ENCODE measurements around the gene PSMD13. TPM values are rescaled to one million over a fixed set of nuclear protein-coding genes. Genes with fewer than 3 reads are reported as not detected.

PSMD13 gene
- total RNA-seq, 1 experiment from 2014 or later, result 141 TPM

DNA sequence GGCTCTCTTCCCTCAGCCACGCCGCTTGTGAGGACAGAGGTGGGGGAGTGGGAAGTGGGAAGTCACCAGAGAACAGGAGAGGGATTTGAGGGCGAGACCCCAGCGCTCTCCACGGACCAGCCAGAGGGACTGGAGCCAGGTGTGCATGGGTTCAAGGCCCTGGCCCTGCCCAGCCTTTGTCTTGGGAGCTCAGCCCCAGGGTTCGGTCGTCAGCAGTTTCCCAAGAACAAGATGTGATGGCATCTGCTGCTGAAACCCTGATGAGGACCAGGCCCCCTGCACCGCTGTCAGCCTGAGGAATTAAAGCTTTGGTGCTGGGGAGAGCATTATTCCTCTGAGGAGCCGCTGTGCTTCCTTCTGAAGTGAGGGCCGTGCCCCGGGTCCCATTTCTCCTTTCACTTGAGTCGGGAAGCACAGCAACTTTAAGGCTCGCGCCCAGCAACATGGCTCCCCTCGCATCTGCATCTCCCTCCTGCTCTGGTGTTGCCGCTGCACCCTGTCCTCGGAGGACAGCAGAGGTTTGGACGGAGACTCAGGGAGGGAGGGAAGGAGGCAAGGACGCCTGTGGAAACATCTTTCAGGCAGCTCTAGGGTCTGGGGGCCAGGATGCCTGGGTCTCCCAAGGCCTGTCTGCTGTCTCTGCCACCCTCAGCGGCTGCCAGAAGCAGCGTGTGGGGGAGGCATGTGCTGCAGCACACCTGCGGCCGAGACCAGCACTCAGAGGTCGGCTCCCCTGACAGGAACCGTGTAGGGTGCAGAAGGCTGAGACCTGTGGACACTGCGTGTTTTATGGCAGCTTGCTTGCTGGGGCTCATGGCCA, 58.8 kb downstream of the PSMD13 start:
- H2BK15ac ChIP-seq (ENCODE audit: low read depth, low read length), result no peak overlapping the region
- H3T11ph ChIP-seq (ENCODE audit: low read length), result no peak overlapping the region
- H4K5ac ChIP-seq (ENCODE audit: insufficient read length, low read depth, low read length), result no peak overlapping the region
- H4K20me1 ChIP-seq (ENCODE audit: control insufficient read depth, insufficient read depth, insufficient read length), result no peaks in the 10 kb centered on the region
- no CpG with 5 or more reads among the region's 26 CpGs for WGBS (ENCODE audit: extremely low coverage, insufficient read length, low lambda C conversion rate)
- H3K36me3 Mint-ChIP-seq (ENCODE audit: insufficient read depth in 1 of 3, low read depth in 3 of 3), result peaks cover 19 to 40% (median 23%) of the 10 kb centered on the region in 3 experiments
- H3K9me3 Mint-ChIP-seq, result no peaks in the 10 kb centered on the region
- H3K27me3 Mint-ChIP-seq (ENCODE audit: low read depth), result no peaks in the 10 kb centered on the region
- no peaks in the 10 kb centered on the region for H3K27me3 ChIP-seq (ENCODE audit: insufficient read depth, low read length)
- no peak for DNase-seq
- no peak overlapping the region for H3K27ac Mint-ChIP-seq
- H2BK120ac ChIP-seq (ENCODE audit: low read depth, low read length, poor library complexity, severe bottlenecking), result no peak overlapping the region
- peaks cover 4% of the 10 kb centered on the region; the same call in 1 of the 2 replicates for H3K4me1 ChIP-seq (ENCODE audit: insufficient read depth, low read length)
- H3K9ac ChIP-seq (ENCODE audit: extremely low read depth, insufficient read length, low read length), result no peak overlapping the region
- H3K4me1 Mint-ChIP-seq, result peaks cover 23 to 31% of the 10 kb centered on the region in 2 experiments
- no peak overlapping the region for H3K56ac ChIP-seq (ENCODE audit: insufficient read length, low read depth, low read length)
- H3K4ac ChIP-seq (ENCODE audit: low read depth, low read length), result no peak overlapping the region
- H2AFZ ChIP-seq (ENCODE audit: low read length), result no peak overlapping the region
- no peaks in the 10 kb centered on the region for H3K79me2 ChIP-seq (ENCODE audit: insufficient read depth, low read length)
- H3K79me1 ChIP-seq (ENCODE audit: insufficient read depth, low read depth, low read length, poor library complexity, severe bottlenecking), result no peaks in the 10 kb centered on the region
- no peak overlapping the region for H2BK20ac ChIP-seq (ENCODE audit: low read depth, low read length, poor library complexity, severe bottlenecking)
- H3K4me3 Mint-ChIP-seq, result no peak overlapping the region
- no peaks in the 10 kb centered on the region for H3K9me3 ChIP-seq (ENCODE audit: control insufficient read depth, low read depth, low read length)
- no peak overlapping the region for H3K23ac ChIP-seq (ENCODE audit: insufficient read length, low read depth, low read length)
- H4K8ac ChIP-seq (replicated peaks; ENCODE audit: insufficient read length, low read depth, low read length), result no peak overlapping the region
- H3K27ac ChIP-seq (ENCODE audit: insufficient read length, low read depth, low read length), result no peak overlapping the region
- H2AK5ac ChIP-seq (ENCODE audit: insufficient read length, low read length), result no peak overlapping the region
- H3K18ac ChIP-seq (ENCODE audit: insufficient read length, low read depth, low read length), result no peak overlapping the region
- no peak overlapping the region for H2BK12ac ChIP-seq (ENCODE audit: insufficient read length, low read depth, low read length)
- H3K14ac ChIP-seq (ENCODE audit: insufficient read depth, low read length), result no peak overlapping the region; the same call in 1 of the 2 replicates
- no peaks in the 10 kb centered on the region for H3K23me2 ChIP-seq (ENCODE audit: insufficient read length, low read depth, low read length, poor library complexity, severe bottlenecking)
- H3K4me2 ChIP-seq (ENCODE audit: insufficient read depth, insufficient read length, low read length), result no peak overlapping the region
- H4K91ac ChIP-seq (ENCODE audit: insufficient read length, low read depth, low read length), result no peak overlapping the region
- H2BK5ac ChIP-seq (ENCODE audit: insufficient read length, low read length), result no peak overlapping the region
- TF ChIP-seq CTCF (conservative IDR thresholded peaks at IDR 0.05), result no peak

All from H9 (cell line).